ENCODE data around the gene ZNF98. TPM values are rescaled to one million over a fixed set of nuclear protein-coding genes. Genes with fewer than 3 reads are reported as not detected.

The ZNF98 gene
- total and polyA plus RNA-seq, 2 of the 13 experiments (the other 11 are each of a cell fraction or from before 2014, with no cell fraction given) = not detected

GRCh38 chr19:22421797-22422196 lies 349 bp downstream of the ZNF98 start:
- DNase-seq (ENCODE audit: low spot score) (no peak), FAIRE-seq (no peak), ATAC-seq (no peak)
- no TSS peak for BruUV-seq (replicated peaks)
- CTCF ChIA-PET (ENCODE audit: low intra/inter-chr PET ratio, low total read pairs) = no interaction called here
- H2AFZ ChIP-seq (ENCODE audit: low read length) = no peak overlapping the region
- POLR2A ChIA-PET = no interaction called here
- H3K79me2 ChIP-seq (ENCODE audit: insufficient read depth, low read length) = no peaks in the 10 kb centered on the region
- intact Hi-C loops (cut with micrococcal nuclease; ENCODE audit: unreplicated experiment) = no loop called here
- no peaks in the 10 kb centered on the region for H3K27me3 ChIP-seq (ENCODE audit: control insufficient read depth in 1 of 2, insufficient read depth in 2 of 2, low read length in 2 of 2)
- no peaks in the 10 kb centered on the region for H4K20me1 ChIP-seq (ENCODE audit: insufficient read depth, low read length)
- 8% methylated on average over 7 of the region's 20 CpGs for WGBS (ENCODE audit: low lambda C conversion rate)
- no peaks in the 10 kb centered on the region for H3K36me3 ChIP-seq (replicated peaks in 1 of 2; ENCODE audit: control insufficient read depth in 1 of 2, insufficient read depth in 2 of 2, low read length in 2 of 2)
- peaks cover 92% of the 10 kb centered on the region for H3K9me3 ChIP-seq (ENCODE audit: low read length)
- no peak overlapping the region for H3K4me3 ChIP-seq (replicated peaks in 1 of 3; ENCODE audit: insufficient read depth in 1 of 3, low read depth in 2 of 3, low read length in 3 of 3)
- no peak overlapping the region for H3K9ac ChIP-seq (ENCODE audit: insufficient read depth, low read depth, low read length)
- H3K27ac ChIP-seq (ENCODE audit: extremely low read length, insufficient read depth, low read length) = no peak overlapping the region
- H3K4me2 ChIP-seq (ENCODE audit: low read depth, low read length) = no peak overlapping the region
- in situ Hi-C loops (cut with HindIII; ENCODE audit: extremely low pct_ligation_motif_present, low pct_unique_long_range_greater_than_20kb) = no loop called here
- no peaks in the 10 kb centered on the region for H3K4me1 ChIP-seq (ENCODE audit: insufficient read depth, low read length)
- no peak for TF ChIP-seq SP140L (CRISPR knock-in tag; IDR thresholded peaks at IDR 0.05; ENCODE audit: borderline replicate concordance)
- TF ChIP-seq NRL (CRISPR knock-in tag; IDR thresholded peaks at IDR 0.05; ENCODE audit: borderline replicate concordance) = no peak
- TF ChIP-seq, protein P1, sequence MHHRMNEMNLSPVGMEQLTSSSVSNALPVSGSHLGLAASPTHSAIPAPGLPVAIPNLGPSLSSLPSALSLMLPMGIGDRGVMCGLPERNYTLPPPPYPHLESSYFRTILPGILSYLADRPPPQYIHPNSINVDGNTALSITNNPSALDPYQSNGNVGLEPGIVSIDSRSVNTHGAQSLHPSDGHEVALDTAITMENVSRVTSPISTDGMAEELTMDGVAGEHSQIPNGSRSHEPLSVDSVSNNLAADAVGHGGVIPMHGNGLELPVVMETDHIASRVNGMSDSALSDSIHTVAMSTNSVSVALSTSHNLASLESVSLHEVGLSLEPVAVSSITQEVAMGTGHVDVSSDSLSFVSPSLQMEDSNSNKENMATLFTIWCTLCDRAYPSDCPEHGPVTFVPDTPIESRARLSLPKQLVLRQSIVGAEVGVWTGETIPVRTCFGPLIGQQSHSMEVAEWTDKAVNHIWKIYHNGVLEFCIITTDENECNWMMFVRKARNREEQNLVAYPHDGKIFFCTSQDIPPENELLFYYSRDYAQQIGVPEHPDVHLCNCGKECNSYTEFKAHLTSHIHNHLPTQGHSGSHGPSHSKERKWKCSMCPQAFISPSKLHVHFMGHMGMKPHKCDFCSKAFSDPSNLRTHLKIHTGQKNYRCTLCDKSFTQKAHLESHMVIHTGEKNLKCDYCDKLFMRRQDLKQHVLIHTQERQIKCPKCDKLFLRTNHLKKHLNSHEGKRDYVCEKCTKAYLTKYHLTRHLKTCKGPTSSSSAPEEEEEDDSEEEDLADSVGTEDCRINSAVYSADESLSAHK (CRISPR knock-in tag; IDR thresholded peaks at IDR 0.05; ENCODE audit: borderline replicate concordance) = no peak
- TF ChIP-seq, protein P2, sequence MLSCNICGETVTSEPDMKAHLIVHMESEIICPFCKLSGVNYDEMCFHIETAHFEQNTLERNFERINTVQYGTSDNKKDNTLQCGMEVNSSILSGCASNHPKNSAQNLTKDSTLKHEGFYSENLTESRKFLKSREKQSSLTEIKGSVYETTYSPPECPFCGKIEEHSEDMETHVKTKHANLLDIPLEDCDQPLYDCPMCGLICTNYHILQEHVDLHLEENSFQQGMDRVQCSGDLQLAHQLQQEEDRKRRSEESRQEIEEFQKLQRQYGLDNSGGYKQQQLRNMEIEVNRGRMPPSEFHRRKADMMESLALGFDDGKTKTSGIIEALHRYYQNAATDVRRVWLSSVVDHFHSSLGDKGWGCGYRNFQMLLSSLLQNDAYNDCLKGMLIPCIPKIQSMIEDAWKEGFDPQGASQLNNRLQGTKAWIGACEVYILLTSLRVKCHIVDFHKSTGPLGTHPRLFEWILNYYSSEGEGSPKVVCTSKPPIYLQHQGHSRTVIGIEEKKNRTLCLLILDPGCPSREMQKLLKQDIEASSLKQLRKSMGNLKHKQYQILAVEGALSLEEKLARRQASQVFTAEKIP (CRISPR knock-in tag; IDR thresholded peaks at IDR 0.05; ENCODE audit: borderline replicate concordance) = no peak
- TF ChIP-seq, protein P3, sequence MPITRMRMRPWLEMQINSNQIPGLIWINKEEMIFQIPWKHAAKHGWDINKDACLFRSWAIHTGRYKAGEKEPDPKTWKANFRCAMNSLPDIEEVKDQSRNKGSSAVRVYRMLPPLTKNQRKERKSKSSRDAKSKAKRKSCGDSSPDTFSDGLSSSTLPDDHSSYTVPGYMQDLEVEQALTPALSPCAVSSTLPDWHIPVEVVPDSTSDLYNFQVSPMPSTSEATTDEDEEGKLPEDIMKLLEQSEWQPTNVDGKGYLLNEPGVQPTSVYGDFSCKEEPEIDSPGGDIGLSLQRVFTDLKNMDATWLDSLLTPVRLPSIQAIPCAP (CRISPR knock-in tag; IDR thresholded peaks at IDR 0.05; ENCODE audit: low read depth) = no peak
- TF ChIP-seq ZNF512B (CRISPR knock-in tag; IDR thresholded peaks at IDR 0.05; ENCODE audit: borderline replicate concordance) = no peak
- TF ChIP-seq ZNF772 (CRISPR knock-in tag; IDR thresholded peaks at IDR 0.05) = no peak
- no peak for TF ChIP-seq MIXL1 (CRISPR knock-in tag; IDR thresholded peaks at IDR 0.05)
- no peak for TF ChIP-seq SIX1 (CRISPR knock-in tag; IDR thresholded peaks at IDR 0.05; ENCODE audit: borderline replicate concordance)
- no peak for TF ChIP-seq DZIP1 (CRISPR knock-in tag; IDR thresholded peaks at IDR 0.05)
- TF ChIP-seq SNAPC2 (CRISPR knock-in tag; IDR thresholded peaks at IDR 0.05) = no peak
- no peak for TF ChIP-seq ZNF256 (CRISPR knock-in tag; conservative IDR thresholded peaks at IDR 0.05)
- no peak for TF ChIP-seq SMYD3 (CRISPR knock-in tag; IDR thresholded peaks at IDR 0.05)
- TF ChIP-seq ATM (IDR thresholded peaks at IDR 0.05; ENCODE audit: borderline replicate concordance) = no peak
- TF ChIP-seq SAFB2 (CRISPR knock-in tag; IDR thresholded peaks at IDR 0.05; ENCODE audit: borderline replicate concordance, low read depth) = no peak

Measured in HepG2 (cell line).